ENCODE results near the gene CDC42EP1.

CDC42EP1 gene

GRCh38 chr22:37558815-37559214 is 1.5 kb upstream of the CDC42EP1 start:
- peaks cover 0 to 2% of the 10 kb centered on the region in 2 donors for H3K27me3 ChIP-seq (ENCODE audit: control insufficient read depth in 2 of 2, insufficient read depth in 2 of 2, low read length in 2 of 2)
- H3K4me3 ChIP-seq (ENCODE audit: low read length in 2 of 2) = no peak overlapping the region
- peaks cover 30 to 32% of the 10 kb centered on the region in 2 donors for H3K4me1 ChIP-seq (ENCODE audit: control insufficient read depth in 2 of 2, insufficient read depth in 2 of 2, low read length in 2 of 2)
- H3K9me3 ChIP-seq (ENCODE audit: control insufficient read depth in 2 of 2, low read length in 2 of 2) = no peaks in the 10 kb centered on the region
- no peak overlapping the region for H3K9ac ChIP-seq (ENCODE audit: low read depth in 1 of 2, low read length in 2 of 2)
- no peak overlapping the region for H3K27ac ChIP-seq (ENCODE audit: low read depth in 2 of 2, low read length in 2 of 2)
- H3K36me3 ChIP-seq (ENCODE audit: control insufficient read depth in 2 of 2, insufficient read depth in 2 of 2, low read length in 2 of 2) = no peaks in the 10 kb centered on the region

- H3K4me1 ChIP-seq (ENCODE audit: control insufficient read depth in 2 of 2, insufficient read depth in 2 of 2, low read length in 2 of 2) = peaks cover 37 to 39% of the 10 kb centered on the region in 2 donors
Measured at GRCh38 chr22:37559521-37559900, 769 bp upstream of the CDC42EP1 start.

GRCh38 chr22:37560608-37561211 is 430 bp downstream of the CDC42EP1 start:
- Histone ChIP-seq H3K27me3 (ENCODE audit: control insufficient read depth in 2 of 2, insufficient read depth in 2 of 2, low read length in 2 of 2) (peaks cover 0 to 2% of the 10 kb centered on the region in 2 donors), H3K27ac (ENCODE audit: low read depth in 2 of 2, low read length in 2 of 2) (peak overlapping the region; percentile 92 to 95), H3K9me3 (ENCODE audit: control insufficient read depth in 2 of 2, low read length in 2 of 2) (no peaks in the 10 kb centered on the region), H3K4me3 (ENCODE audit: low read length in 2 of 2) (peak overlapping the region; percentile 81 to 82), H3K9ac (ENCODE audit: low read depth in 1 of 2, low read length in 2 of 2) (peak overlapping the region; percentile 90 to 92), H3K4me1 (ENCODE audit: control insufficient read depth in 2 of 2, insufficient read depth in 2 of 2, low read length in 2 of 2) (peaks cover 38 to 42% of the 10 kb centered on the region in 2 donors), H3K36me3 (ENCODE audit: control insufficient read depth in 2 of 2, insufficient read depth in 2 of 2, low read length in 2 of 2) (no peaks in the 10 kb centered on the region)

More at GRCh38 chr22:37559521-37559900, 769 bp upstream of the CDC42EP1 start:
- H3K27me3 ChIP-seq (ENCODE audit: control insufficient read depth in 2 of 2, insufficient read depth in 2 of 2, low read length in 2 of 2) = peaks cover 0 to 2% of the 10 kb centered on the region in 2 donors
- H3K4me3 ChIP-seq (ENCODE audit: low read length in 2 of 2) = peak overlapping the region; percentile 20 to 46
- no peaks in the 10 kb centered on the region for H3K9me3 ChIP-seq (ENCODE audit: control insufficient read depth in 2 of 2, low read length in 2 of 2)
- H3K36me3 ChIP-seq (ENCODE audit: control insufficient read depth in 2 of 2, insufficient read depth in 2 of 2, low read length in 2 of 2) = no peaks in the 10 kb centered on the region
- peak overlapping the region; percentile 86 to 92 for H3K27ac ChIP-seq (ENCODE audit: low read depth in 2 of 2, low read length in 2 of 2)
- peak overlapping the region; percentile 64 to 92 for H3K9ac ChIP-seq (ENCODE audit: low read depth in 1 of 2, low read length in 2 of 2)

- Histone ChIP-seq H3K4me1 (ENCODE audit: control insufficient read depth in 2 of 2, insufficient read depth in 2 of 2, low read length in 2 of 2) (peaks cover 42 to 49% of the 10 kb centered on the region in 2 donors), H3K9me3 (ENCODE audit: control insufficient read depth in 2 of 2, low read length in 2 of 2) (no peaks in the 10 kb centered on the region)
Measured at GRCh38 chr22:37561212-37562048, 1.1 kb downstream of the CDC42EP1 start.

GRCh38 chr22:37562049-37562875 is 2.0 kb downstream of the CDC42EP1 start:
- Histone ChIP-seq H3K36me3 (ENCODE audit: control insufficient read depth in 2 of 2, insufficient read depth in 2 of 2, low read length in 2 of 2) (peaks cover 8 to 15% of the 10 kb centered on the region in 2 donors), H3K27me3 (ENCODE audit: control insufficient read depth in 2 of 2, insufficient read depth in 2 of 2, low read length in 2 of 2) (peaks cover 0 to 2% of the 10 kb centered on the region in 2 donors), H3K9ac (ENCODE audit: low read depth in 1 of 2, low read length in 2 of 2) (peak overlapping the region; percentile 90 to 92), H3K27ac (ENCODE audit: low read depth in 2 of 2, low read length in 2 of 2) (peak overlapping the region; percentile 92 to 95), H3K4me1 (ENCODE audit: control insufficient read depth in 2 of 2, insufficient read depth in 2 of 2, low read length in 2 of 2) (peaks cover 50 to 54% of the 10 kb centered on the region in 2 donors), H3K4me3 (ENCODE audit: low read length in 2 of 2) (peak overlapping the region; percentile 81 to 82), H3K9me3 (ENCODE audit: control insufficient read depth in 2 of 2, low read length in 2 of 2) (no peaks in the 10 kb centered on the region)

More at GRCh38 chr22:37561212-37562048, 1.1 kb downstream of the CDC42EP1 start:
- peaks cover 0 to 2% of the 10 kb centered on the region in 2 donors for H3K27me3 ChIP-seq (ENCODE audit: control insufficient read depth in 2 of 2, insufficient read depth in 2 of 2, low read length in 2 of 2)
- H3K27ac ChIP-seq (ENCODE audit: low read depth in 2 of 2, low read length in 2 of 2) = peak overlapping the region; percentile 92 to 95
- peak overlapping the region; percentile 81 to 82 for H3K4me3 ChIP-seq (ENCODE audit: low read length in 2 of 2)
- H3K36me3 ChIP-seq (ENCODE audit: control insufficient read depth in 2 of 2, insufficient read depth in 2 of 2, low read length in 2 of 2) = peaks cover 2 to 6% of the 10 kb centered on the region in 2 donors
- H3K9ac ChIP-seq (ENCODE audit: low read depth in 1 of 2, low read length in 2 of 2) = peak overlapping the region; percentile 90 to 92

GRCh38 chr22:37563153-37564081 is 3.1 kb downstream of the CDC42EP1 start:
- Histone ChIP-seq H3K9me3 (ENCODE audit: control insufficient read depth in 2 of 2, low read length in 2 of 2) (no peaks in the 10 kb centered on the region), H3K4me3 (ENCODE audit: low read length in 2 of 2) (peak overlapping the region; percentile 4 to 28), H3K27me3 (ENCODE audit: control insufficient read depth in 2 of 2, insufficient read depth in 2 of 2, low read length in 2 of 2) (peaks cover 0 to 2% of the 10 kb centered on the region in 2 donors), H3K9ac (ENCODE audit: low read depth in 1 of 2, low read length in 2 of 2) (peak overlapping the region; percentile 47 to 92), H3K27ac (ENCODE audit: low read depth in 2 of 2, low read length in 2 of 2) (peak overlapping the region; percentile 92 to 95), H3K4me1 (ENCODE audit: control insufficient read depth in 2 of 2, insufficient read depth in 2 of 2, low read length in 2 of 2) (peaks cover 59 to 65% of the 10 kb centered on the region in 2 donors), H3K36me3 (ENCODE audit: control insufficient read depth in 2 of 2, insufficient read depth in 2 of 2, low read length in 2 of 2) (peaks cover 16 to 17% of the 10 kb centered on the region in 2 donors)

- Histone ChIP-seq H3K27me3 (ENCODE audit: control insufficient read depth in 2 of 2, insufficient read depth in 2 of 2, low read length in 2 of 2) (peaks cover 0 to 2% of the 10 kb centered on the region in 2 donors), H3K4me3 (ENCODE audit: low read length in 2 of 2) (peak overlapping the region in 1 of 2 donors; percentile 28), H3K27ac (ENCODE audit: low read depth in 2 of 2, low read length in 2 of 2) (peak overlapping the region; percentile 92 to 95), H3K9ac (ENCODE audit: low read depth in 1 of 2, low read length in 2 of 2) (peak overlapping the region; percentile 47 to 92), H3K4me1 (ENCODE audit: control insufficient read depth in 2 of 2, insufficient read depth in 2 of 2, low read length in 2 of 2) (peaks cover 66 to 73% of the 10 kb centered on the region in 2 donors), H3K36me3 (ENCODE audit: control insufficient read depth in 2 of 2, insufficient read depth in 2 of 2, low read length in 2 of 2) (peaks cover 16 to 17% of the 10 kb centered on the region in 2 donors), H3K9me3 (ENCODE audit: control insufficient read depth in 2 of 2, low read length in 2 of 2) (no peaks in the 10 kb centered on the region)
Measured at GRCh38 chr22:37564111-37564711, 3.9 kb downstream of the CDC42EP1 start.

- Histone ChIP-seq H3K9me3 (ENCODE audit: control insufficient read depth in 2 of 2, low read length in 2 of 2) (no peaks in the 10 kb centered on the region), H3K27me3 (ENCODE audit: control insufficient read depth in 2 of 2, insufficient read depth in 2 of 2, low read length in 2 of 2) (peaks cover 0 to 2% of the 10 kb centered on the region in 2 donors), H3K9ac (ENCODE audit: low read depth in 1 of 2, low read length in 2 of 2) (peak overlapping the region in 1 of 2 donors; percentile 63), H3K4me1 (ENCODE audit: control insufficient read depth in 2 of 2, insufficient read depth in 2 of 2, low read length in 2 of 2) (peaks cover 77 to 81% of the 10 kb centered on the region in 2 donors), H3K4me3 (ENCODE audit: low read length in 2 of 2) (no peak overlapping the region), H3K36me3 (ENCODE audit: control insufficient read depth in 2 of 2, insufficient read depth in 2 of 2, low read length in 2 of 2) (peaks cover 16 to 17% of the 10 kb centered on the region in 2 donors), H3K27ac (ENCODE audit: low read depth in 2 of 2, low read length in 2 of 2) (peak overlapping the region in 1 of 2 donors; percentile 16)
Measured at GRCh38 chr22:37565830-37566229, 5.5 kb downstream of the CDC42EP1 start.

Measured in mucosa of rectum (tissue), 2 donors.